ENCODE data around the gene UPK3BL2.
"Not testable (repeated sequence)": the region's sequence is repeated elsewhere in the genome, so short reads cannot be mapped to it uniquely, and the experiment has no call there.

DNA sequence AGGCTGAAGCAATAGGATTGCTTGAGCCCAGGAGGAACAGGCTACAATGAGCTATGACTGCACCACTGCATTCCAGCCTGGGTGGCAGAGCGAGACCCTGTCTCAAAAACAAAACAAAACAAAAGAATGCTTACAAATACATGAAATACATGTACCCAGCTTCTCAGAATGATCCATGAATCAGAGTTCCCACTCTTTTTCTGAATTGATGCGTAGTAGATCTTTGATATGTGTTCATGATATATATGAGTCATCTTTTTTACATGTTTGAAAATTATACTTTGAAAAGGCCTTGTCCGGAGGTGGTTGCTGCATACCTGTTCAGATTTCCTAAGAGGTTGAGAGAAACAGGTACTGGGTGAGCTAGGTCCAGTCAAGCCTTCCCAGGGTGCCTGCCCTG, 32.9 kb upstream of the UPK3BL2 start:
- TF ChIP-seq, protein P1, sequence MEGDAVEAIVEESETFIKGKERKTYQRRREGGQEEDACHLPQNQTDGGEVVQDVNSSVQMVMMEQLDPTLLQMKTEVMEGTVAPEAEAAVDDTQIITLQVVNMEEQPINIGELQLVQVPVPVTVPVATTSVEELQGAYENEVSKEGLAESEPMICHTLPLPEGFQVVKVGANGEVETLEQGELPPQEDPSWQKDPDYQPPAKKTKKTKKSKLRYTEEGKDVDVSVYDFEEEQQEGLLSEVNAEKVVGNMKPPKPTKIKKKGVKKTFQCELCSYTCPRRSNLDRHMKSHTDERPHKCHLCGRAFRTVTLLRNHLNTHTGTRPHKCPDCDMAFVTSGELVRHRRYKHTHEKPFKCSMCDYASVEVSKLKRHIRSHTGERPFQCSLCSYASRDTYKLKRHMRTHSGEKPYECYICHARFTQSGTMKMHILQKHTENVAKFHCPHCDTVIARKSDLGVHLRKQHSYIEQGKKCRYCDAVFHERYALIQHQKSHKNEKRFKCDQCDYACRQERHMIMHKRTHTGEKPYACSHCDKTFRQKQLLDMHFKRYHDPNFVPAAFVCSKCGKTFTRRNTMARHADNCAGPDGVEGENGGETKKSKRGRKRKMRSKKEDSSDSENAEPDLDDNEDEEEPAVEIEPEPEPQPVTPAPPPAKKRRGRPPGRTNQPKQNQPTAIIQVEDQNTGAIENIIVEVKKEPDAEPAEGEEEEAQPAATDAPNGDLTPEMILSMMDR (IDR thresholded peaks at IDR 0.05; ENCODE audit: borderline replicate concordance, extremely low read depth, low read length, poor library complexity, severe bottlenecking): not testable (repeated sequence)
- not testable (repeated sequence) for TF ChIP-seq EZH2 (IDR thresholded peaks at IDR 0.05; ENCODE audit: borderline replicate concordance, low read depth, low read length, severe bottlenecking)
